ENCODE data around the gene CCDC74B.
"Not testable (repeated sequence)": the region's sequence is repeated elsewhere in the genome, so short reads cannot be mapped to it uniquely, and the experiment has no call there.

CCDC74B gene

DNA sequence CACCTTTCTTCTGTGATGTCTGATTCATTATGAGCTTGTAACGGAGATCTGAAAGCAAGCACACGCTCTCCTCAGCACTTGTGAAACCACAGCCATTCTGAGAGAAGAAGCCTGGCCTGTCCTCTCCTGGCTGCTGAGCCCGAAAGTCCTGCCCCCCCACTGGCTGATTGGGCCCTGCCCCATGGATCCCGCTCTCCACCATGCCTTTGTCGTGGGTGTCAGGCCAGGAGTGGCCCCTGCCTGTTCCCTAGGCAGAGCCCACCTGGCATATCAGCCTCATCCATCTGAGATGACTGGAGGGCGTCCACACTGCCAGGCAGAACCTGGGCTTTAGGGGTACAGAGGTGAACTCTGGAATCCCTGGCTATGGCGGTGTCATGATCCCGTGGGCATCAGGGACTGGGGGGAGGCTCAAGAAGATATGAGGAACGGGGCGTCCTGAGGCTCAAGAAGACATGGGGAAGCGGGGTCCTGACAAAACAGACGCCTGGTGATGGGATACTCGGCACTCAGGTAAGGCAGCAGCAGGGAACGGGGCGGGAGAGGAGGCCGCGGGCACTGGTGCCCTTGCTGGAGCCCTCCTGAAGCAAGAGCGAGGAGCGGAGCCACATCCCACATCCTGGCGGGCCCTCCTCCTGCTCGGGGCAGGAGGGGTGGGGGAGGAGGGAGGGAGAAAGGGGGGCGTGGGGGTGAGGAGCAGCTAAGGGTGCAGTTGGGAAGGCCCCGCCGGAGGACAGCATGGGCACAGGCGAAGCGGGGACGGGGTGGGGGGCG, 1.5 kb downstream of the CCDC74B start:
- DNase-seq, result not testable (repeated sequence)

DNA sequence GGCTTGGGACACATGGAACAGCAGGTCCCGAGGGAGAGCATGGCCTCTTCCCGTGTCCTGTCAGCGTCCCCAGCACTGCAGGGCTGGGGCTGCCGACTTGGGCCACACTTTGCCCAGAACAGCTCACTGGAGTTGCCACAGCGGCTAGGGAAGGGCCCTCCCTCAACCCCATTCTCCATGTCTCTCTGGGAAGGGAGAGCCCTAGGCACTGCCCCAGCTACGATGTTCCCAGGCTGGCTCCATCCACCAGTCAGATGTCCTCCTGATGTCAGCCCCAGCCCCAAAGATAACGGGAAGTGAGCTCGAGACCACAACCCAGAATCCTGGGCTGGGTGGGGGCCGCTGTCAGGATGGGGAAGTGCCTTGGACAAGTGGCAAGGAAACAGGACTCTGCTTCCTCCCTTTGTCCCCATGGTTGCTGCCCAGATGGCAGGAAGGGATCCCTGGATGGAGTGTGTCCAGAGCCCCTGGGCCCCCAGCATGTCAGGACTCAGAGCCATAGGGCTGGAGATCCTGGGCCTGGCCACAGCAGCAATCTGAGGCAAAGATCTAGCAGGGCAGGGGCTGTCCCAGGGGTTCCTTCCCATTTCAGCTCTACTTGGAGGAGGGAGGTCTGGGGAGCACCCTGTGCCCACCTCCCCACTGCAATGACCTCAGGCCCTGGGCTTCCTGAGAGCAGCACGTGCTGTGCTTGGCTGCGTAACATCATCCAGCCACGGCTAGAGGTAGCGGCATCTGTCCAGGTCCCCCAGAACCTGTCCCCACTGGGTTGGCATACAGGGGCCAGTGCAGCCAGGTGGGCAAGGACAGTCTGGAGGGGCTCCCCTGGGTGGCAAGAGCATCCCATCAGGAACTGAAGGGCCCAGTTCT, 2.3 kb downstream of the CCDC74B start:
- DNase-seq, result not testable (repeated sequence)

DNA sequence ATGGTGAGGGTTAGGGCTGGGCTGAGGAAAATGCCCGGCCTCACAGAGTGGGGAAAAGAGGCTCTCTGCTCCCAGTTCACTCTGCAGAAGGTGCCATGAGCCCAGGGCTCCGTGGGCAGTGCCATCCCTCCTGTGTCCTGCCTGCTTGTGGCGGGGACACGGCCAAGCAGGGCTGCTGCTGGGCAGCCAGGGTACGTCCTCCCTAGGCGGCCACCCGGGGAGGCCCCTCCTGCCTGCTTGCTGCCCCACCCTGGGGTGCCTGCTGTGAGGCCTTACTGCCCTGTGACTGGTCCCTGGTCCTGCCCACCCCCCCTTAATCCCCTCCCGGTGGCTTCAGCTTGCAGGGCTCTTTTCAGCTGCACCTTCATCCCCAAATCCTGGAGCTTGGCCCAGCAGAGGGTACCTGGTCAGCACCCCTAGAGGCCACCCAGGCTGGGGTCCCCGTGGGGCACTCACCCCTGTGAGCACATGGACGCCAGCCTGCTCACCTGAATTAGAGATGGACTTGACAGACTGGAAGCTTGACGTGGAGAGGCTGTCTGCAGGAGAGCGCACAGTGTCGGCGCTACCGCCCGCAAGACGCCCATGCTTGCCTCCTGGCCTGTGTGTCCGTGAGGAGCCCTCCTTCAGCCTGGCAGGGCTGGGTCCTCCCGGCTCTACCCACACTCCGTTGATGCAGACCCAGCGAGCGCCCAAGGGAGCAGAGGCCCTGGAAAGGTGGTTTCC, 3.1 kb downstream of the CCDC74B start:
- not testable (repeated sequence) for DNase-seq

DNA sequence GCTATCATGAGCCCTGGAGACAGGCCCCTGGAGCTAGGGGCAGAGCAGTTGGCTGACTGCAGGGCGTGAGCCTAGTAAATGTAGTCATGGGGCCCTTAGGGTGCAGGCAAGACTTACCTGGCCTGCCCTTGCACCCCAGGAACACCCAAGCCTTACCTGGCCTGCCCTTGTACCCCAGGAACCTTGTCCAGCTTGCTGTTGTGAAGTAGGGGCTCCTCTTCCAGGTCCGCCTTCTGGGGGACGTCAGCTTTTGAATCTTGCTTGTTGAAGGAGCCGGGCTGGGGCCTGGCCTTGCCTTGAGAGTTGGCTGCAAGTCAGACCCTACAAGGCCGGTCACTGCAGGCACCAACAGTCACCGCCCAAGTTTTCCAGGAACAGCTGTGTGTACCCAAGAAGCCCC, 3.9 kb downstream of the CCDC74B start:
- DNase-seq, result not testable (repeated sequence)

DNA sequence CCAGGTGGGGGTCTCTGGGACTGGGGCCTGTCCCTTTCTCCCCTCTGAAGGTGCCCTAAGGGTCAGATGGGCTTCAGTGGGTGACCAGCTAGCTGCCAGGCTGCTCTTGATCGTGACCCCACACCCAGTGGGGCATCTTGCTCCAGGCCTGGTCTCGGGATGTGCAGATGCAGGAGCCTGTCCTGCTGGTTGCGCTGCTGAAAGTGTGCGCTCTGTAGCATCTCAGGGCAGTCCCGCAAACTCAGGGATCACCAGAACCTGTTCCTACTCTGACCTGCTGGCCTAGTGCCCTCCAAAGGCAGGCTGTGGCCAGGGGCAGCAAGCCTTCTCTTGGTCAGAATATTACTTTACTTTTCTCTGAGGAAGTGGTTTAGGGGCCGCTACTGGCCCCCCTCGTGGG, 4.4 kb downstream of the CCDC74B start:
- not testable (repeated sequence) for DNase-seq

DNA sequence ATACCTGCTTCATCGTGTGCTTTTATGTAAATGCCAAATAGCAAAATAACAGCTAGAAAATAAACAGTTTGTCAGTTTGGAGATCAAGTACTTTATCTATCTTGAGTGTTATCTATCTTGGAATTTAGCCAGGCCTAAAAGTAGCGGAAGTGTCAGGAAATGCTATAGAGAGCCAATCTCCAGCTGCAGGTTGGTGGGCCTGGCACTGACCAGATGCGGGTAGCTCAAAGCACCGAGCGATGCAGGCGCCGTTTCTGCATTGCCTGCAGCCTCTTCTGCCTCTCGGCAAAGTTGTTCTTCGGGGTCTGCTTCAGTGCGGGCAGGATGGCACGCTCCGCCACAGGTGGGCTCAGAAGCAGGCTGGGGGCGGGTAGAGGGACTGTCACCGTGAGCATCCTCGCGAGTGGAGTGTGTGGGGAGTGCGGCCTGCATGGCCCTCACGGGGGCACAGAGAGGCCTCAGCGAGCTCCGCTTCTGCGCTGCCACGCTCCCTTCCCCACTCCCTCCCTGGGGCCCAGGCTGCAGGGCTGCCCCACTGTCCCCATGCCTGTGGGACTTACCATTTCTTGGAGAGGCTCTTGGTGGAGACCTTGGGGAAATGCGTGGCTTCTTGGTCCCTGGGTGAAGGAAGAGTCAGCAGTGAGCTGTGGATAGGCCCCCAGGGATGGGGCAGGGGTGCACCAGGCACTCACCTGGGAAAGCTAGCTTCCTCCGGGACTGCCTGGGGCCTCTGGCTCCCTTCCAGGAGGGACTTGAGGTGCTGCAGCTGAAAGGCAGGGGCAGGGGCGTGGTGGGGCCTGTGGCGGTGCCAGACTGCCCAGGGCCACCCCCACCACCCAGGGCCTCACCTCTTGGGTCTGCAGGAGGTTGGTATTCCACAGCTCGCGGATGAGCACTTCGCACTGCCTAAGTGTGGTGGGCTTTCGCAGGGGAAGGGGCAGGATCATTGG, 5.3 kb downstream of the CCDC74B start:
- DNase-seq, result not testable (repeated sequence)

DNA sequence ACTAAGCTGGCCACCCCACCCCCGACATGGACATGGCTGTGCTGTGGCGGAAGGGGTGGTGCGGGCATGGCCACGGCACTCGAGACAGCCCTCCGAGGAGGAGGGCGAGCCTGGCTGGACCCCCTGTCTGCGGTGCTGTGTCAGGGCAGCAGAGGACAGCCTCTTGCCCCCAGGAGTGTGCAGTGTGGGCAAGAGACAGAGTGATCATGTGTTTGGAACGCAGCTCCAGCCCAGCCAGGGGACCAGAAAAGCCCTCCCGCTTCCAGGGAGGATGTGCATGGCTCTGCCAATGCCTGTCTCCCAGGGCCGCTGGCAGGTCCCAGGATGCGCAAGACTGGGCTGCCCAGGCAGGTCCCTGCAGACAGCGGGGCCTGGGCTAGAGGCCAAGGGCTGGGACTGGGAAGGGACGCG, 6.1 kb downstream of the CCDC74B start:
- DNase-seq, result not testable (repeated sequence)

DNA sequence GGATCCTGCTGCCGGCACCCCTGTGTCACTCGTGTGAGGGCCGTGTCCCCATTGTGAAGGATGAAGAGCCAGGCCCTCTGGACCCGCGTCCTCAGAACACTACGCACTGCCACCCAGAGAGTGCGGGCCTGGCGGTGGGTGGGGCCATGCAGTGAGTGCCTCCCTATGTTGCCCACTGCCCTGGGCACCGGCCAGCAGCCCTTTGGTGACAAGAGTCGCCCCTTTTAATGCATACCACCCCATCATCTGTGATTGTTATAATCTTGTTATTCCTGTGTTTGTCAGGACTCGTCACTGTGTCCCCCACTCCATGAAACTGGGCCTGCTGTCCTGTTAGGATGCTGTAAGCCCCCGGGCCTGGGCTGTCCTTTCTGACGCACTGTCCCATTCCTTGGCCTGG, 6.6 kb downstream of the CCDC74B start:
- not testable (repeated sequence) for DNase-seq

DNA sequence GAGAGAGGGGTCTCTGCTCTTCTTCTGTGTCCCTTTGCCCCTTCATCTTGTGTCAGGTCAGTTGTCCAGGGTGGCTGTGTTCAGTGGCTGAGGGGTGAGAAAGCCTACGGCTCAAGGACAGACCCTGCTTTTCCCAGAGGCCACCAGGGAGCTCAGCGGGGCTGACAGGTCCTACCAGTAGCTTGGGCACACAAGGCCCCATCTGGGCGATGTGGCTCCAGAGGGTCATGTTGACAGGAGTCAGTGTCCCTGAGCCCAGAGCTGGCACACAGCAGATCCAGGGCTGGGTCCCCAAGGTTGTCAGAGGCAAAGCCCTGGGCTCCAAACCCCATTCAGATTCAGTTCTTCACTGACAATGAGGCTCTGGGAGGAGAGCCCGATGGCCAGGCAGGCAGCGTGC, 7.8 kb downstream of the CCDC74B start:
- not testable (repeated sequence) for DNase-seq

DNA sequence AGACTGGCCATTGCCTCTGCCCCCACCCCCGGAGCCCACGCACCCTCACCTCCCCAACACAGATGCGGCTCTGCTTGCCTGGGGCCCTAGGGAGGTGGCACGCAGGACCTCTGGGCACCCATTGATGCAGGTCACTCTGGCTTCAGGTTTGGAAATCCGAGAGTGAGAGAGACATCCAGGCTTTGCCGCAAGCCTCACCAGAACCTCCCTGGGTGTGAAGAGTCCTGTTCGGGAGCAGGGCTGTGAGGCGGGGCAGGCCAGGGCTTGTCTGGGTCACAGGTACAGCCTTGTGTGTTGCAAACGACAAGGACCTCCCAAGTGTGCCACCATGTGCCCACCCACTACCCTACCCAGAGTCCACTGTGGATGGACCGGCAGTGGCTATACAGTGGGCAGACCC, 8.4 kb downstream of the CCDC74B start:
- DNase-seq, result not testable (repeated sequence)

DNA sequence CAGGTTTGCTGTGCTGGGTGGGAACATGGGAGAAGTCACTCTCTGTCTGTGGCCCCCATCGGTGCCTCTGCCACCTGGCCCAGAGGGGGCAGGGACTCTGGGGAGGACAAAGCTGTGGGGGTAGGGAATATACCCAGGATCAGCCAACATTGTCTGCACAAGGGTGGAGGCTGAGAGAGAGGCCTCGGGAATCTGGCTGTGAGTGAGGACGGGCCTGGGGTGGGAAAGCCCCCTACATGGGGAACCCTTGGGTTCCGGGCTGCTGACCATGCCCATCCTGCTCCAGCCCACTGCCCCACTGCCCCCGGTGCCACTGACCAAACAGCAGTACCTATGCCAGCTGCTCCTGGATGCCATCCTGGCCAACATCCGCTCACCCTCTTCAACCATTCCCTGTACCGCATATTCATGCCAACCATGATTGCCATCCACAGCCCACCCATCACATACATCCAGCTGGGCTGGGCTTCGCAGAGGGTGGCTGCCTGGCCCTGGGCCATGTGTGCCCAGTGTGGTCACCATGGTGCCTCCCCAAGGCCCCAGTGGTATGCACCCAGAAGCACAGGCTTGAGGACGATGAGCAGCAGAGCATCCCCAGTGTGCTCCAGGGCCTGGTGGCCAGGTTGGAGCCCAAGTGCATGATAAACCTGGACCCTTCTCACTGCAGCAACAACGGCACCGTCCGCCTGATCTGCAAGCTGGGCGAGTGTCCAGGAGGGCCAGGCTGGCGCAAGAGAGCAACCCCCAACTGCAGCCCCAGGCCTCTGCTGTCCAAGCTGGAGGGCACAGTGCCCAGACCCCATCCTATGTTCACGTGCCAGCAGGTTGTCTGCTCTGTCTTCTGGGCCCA, 9.0 kb downstream of the CCDC74B start:
- DNase-seq, result no peak

DNA sequence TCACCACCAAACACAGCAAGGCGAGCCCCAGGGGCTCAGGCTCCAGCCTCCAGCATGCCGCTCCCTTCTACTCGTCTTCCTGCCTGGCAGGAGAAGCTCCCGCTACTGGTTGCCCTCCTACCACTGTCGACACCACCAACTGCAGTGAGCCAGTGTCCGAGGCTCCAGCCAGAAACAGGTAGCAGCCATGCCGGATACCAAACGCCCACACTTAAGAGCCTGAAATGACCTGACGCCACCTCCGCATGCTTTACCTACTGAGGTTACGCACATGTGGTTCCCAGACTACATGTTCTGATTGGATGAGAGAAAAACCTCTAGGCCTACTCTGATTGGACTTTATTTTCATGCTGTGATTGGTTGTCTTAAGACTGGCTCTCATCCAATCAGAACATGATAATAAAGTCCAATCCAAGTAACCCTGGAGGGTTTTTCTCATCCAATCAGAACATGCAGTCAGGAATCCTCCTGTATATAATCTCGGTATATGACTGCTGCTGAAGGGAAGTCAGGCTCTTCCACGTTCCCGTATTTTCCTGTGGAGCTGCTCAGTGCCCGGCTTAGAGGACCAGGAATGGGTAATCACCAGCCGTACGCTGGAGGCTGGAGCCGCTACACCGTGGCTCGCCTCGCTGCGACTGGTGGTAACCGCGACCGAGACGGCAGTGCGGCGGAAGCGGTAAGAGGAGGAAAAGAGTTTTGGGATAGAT, 15.6 kb downstream of the CCDC74B start, which contains the start of gene POTEF:
TSS of gene POTEF (minus strand) at position 103 of the 710 bp plus-strand sequence. CDS start 8,707 bp downstream, outside the sequence.
- not testable (repeated sequence) for DNase-seq

DNA sequence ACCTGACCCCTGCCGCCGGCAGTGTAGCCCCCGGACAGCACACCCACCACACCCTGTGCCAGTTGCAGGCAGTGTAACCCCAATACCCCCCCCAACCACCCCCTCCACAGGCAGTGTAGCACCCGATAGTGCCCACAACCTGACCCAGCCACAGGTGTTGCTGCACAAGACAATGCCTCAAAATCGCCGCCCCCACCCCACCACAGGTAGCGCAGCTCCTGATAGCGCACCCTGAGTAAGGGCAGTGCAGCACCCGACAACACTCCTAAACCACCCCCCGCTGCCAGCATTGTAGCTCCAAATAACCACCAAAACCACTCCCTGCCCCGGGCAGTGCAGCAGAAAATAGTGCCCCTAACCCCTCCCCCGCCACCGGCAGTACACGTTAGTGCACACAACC, 16.4 kb downstream of the CCDC74B start:
- not testable (repeated sequence) for DNase-seq

DNA sequence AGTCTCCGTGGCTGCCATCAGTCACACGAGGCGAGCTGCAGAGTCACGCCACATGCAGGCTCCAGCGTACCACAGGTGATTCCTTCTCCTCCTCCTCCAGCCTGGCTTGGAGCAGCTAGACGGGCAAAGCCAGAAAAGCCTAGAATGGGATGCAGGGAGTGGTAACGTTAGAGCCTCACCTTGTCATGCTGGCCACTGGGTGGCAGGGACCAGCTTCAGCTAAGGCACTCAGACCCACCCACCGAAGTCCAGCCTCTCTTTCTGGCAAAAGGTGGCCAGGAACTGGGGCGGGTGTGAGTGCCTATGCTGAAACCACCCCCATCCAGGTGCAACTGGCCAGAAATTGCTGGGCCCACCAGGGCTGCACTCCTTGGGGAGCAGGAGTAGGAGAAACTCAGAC, 17.2 kb downstream of the CCDC74B start:
- DNase-seq, result not testable (repeated sequence)

DNA sequence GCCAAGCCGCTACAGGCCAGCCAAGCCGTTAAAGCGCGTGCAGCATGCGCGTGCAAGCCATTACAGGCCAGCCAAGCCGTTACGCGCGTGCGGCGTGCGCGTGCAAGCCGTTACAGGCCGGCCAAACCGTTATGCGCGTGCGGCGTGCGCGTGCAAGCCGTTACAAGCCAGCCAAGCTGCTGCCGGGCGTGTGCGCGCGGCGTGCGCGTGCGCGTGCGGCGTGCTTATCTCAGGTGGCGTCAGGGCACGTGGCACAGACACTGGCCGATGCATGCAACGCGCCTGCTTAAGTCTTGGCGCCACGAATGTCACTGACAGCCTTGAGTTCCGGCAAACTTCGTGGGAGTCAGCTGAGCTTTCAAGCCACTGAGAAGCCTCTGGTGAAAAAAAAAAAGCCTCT, 24.0 kb downstream of the CCDC74B start:
- DNase-seq, result not testable (repeated sequence)

DNA sequence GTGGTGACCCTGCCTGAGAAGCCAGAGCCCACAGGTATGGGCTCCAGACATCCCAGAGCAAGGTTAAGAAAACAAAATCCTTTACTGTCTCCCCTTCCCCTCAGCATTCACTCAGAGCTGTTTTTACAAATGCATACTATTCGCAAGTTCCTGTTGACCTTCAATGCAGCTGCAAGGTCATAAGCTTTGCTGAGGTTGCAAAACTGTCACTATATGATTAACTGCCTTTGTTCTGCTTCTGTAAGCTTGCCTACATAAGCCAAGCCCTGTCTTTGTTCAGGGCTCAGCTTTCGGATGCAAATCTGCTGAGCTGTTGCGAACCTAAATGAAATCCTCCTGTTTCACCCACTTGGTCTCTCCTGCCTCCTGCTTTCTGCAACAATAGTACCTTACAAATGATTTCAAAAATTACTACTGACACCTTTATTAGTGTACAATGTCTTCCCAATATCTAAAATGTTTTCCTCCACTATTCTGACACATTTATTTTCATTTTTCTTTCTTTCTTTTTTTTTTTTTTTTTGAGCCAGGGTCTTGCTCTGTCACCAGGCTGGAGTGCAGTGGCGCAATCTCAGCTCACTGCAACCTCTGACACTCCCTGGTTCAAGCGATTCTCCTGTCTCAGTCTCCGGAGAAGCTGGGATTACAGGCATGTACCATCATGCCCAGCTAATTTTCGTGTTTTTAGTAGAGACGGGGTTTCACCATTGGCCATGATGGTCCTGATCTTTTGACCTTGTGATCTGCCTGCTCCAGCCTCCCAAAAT, 42.1 kb downstream of the CCDC74B start:
- DNase-seq, result not testable (repeated sequence)

Data from CD4-positive, alpha-beta T cell treated with Interleukin-4 for 4 hours (primary cell).